Fibroblast of upper back skin (primary cell): ENCODE results near the gene MICB.

Experiments used
- DNase-seq: peaks from one replicate; pipeline ENCODE4 v3.0.0-alpha.2; 2013

MICB gene

DNA sequence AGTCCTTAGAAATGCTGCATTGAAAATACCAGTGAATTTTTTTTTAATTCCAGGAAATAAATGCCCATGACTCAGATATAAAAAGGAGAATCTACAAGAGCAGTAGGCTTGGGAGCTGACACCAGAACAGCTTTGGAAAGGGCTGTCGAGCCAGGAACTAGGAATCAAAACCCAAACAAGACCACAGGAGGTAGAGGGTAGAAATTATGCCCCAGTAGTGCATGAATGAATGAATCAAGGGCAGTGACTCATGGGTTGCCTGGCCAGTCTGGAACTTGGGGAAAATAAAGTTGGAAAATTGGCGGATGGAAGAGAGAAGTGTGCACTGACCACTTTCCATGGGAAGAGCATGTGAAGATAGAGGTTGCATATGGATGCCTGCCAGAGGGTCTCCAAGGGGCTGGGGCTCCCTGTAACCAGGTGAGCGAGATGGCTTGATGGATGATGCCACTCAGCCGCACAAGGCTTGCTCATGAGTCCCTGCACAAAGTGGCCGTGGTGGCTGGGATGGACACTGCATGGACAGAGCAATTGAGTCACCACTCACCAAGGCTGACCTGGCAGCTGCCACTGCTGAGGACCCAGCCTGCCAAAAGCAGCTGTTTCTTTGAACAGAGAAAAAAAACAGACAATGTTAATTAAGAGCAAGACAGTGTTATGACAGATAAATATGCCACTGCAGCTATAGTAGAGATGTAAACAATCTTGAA lies 15.7 kb downstream of the MICB start:
- DNase-seq, result no peak

DNA sequence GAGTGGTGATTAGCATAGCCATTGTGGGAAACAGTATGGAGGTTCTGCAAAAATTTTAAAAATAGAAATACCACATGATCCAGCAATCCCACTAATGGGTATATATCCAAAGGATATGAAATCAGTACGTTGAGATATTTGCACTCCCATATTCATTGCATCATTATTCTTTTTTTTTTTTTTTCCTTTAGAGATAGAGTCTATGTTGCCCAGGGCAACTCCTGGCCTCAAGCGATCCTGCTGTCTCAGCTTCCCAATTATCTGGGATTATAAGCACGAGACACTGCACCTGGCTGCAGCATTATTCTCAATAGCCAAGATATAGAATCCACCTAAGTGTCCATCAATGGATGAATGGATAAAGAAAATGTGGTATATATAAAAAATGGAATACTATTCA lies 23.9 kb downstream of the MICB start:
- no peak for DNase-seq

DNA sequence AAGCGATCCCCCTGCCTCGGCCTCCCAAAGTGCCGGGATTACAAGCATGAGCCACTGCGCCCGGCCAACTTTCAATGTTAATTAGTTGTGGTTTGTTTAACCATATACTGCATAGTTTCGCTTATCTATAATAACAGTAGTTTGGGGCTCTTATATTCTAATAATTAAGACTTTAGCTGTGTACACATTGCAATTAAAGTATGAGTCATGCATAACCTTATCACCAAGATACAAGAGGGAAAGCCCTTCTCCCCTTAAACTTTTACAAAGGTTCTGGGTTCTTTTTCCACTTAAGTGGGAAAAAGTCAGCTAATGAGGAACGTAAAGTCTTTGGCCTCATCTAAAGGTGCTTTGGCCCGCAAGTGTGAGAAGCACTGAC lies 27.6 kb downstream of the MICB start:
- no peak for DNase-seq

GRCh38 chr6:31525932-31526591 lies 28.1 kb downstream of the MICB start:
- DNase-seq, result peak; percentile 27

- no peak for DNase-seq
Measured at GRCh38 chr6:31528307-31528777, 30.4 kb downstream of the MICB start.

GRCh38 chr6:31528821-31529328 lies 30.9 kb downstream of the MICB start, which contains the start of gene MCCD1:
Gene MCCD1, plus strand, starts transcription at chr6:31528962. Its CDS starts 53 bp downstream, at chr6:31529015.
- no peak for DNase-seq

DNA sequence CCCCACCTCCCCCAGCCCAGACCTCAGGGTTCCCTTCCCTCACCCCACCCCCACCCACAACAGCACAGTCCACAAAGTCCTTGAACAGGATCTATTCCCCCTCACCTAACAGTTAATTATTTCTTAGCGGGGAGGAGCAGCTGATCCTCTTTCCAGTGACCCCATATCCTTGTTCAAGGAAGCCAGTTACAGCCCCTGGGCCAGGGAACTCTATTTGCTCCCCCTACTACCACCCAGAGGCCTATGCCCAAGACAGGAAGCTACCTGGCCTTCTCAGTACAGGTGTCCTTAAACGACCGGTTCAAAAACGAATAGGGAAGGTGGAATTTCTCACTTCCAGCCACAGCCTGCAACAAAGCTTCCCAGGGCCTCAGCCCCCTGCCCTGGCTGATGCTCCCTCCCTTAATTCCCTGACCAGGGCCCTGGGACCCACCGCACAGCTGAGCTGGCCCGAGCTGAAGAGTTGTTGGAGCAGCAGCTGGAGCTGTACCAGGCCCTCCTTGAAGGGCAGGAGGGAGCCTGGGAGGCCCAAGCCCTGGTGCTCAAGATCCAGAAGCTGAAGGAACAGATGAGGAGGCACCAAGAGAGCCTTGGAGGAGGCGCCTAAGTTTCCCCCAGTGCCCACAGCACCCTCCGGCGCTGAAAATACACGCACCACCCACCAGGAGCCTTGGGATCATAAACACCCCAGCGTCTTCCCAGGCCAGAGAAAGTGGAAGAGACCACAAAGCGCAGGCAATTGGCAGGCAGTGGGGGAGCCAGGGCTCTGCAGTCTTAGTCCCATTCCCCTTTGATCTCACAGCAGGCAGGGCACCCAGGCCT lies 31.6 kb downstream of the MICB start:
- DNase-seq, result no peak

- DNase-seq, result no peak
Measured at GRCh38 chr6:31530659-31531058, 32.7 kb downstream of the MICB start.

GRCh38 chr6:31531162-31531561 lies 33.2 kb downstream of the MICB start:
- no peak for DNase-seq

DNA sequence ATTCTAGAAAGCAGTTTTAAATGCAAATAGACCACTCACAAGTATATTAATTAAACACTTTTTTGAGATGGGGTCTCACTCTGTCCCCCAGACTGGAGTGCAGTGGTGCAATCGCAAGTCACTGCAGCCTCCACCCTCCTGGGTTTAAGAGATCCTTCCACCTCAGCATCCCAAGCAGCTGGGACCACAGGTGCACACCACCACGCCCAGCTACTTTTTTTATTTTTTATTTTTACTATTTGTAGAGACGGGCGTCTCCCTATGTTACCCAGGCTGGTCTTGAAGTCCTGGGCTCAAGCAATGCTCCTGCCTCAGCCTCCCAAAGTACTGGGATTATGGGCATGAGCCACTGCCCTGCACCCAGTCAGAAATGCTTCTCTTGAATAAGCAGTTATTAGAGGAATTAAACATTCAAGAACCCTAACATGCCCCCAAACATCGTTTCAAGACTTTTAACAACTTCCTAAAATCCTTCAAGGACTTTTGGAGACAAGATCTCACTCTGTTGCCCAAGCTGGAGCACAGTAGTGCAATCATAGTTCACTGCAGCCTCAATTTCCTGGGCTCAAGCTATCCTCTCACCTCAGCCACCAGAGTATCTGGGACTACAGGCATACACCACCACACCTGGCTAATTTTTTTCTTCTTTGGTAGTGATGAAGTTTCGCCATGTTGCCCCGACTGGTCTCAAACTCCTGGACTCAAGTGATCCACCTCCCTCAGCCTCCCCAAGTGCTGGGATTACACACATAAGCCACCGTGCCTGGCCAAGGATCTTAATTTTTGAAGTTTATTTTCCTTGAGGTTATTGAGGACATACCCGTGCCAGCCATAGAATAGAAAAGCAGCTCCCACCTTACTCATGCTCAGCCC lies 34.1 kb downstream of the MICB start:
- no peak for DNase-seq

GRCh38 chr6:31532644-31533454 lies 34.9 kb downstream of the MICB start:
- DNase-seq, result no peak

DNA sequence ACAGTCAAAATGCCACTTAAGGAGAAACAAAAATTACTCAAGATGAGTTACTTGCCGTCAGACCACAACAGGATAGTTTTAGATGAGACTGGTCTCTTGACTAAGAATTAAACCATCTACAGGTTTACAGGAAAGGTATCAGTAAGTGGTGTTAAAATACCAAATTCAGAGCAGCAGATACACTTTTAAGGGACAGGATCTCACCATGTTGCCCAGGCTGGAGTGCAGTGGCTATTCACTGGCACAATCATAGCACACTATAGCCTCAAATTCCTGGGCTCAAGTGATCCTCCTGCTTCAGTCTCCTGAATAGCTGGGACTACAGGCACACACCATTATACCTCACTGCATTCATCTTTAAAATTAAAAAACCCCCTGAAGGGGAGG lies 35.5 kb downstream of the MICB start:
- no peak for DNase-seq

- DNase-seq, result no peak
Measured at GRCh38 chr6:31534011-31534410, 36.1 kb downstream of the MICB start.

DNA sequence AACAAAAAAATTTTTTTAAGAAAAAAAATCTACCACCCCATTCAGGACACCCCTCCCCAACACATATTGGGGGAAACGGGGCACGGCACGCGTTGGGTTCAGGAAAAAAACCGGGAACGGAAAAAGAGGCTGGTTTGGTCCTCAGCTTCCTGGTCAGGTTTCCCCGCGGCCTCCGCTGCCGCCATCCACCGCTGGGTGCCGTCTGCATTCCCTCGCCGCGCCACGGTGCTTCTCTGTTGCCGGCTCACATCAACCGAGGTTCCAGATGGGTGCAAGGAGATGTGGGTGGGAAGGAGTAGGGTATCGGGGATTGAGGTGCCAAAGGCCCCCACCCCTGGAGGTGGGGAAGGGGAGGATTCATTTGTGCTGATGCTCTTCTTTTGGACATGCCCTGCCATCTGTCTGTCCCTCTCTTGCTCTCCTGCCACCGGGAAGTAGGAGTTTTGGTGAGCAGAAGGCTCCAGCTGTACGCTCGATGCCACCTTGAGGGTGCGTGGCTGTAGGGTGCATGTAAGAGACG lies 36.6 kb downstream of the MICB start:
- DNase-seq, result no peak

GRCh38 chr6:31535538-31536324 lies 37.8 kb downstream of the MICB start:
- no peak for DNase-seq

DNA sequence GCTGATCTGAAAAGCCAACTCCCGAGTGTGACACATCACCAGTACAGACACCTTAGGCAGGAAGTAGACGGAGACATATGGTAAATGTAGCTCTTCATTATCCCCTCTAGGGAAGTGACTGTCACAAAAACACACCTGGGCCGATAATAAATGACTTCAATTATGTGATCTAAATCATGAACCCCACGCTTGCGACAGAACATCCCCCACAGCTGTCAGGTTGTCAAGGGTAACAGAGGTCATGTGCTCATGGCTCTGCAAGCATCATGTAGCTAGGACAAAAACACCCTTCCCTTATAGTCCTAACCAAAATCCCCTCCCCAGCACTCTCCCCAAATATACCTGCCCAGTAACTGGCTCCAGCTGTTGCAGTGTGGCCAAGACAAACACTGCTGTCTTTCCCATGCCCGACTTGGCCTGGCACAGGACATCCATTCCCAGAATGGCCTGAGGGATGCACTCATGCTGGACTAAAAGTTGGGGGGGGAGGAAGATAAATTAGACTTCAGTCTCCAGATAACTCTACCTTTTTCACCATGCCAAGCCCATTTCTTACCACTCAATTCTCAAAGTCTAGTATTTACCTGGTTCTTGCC lies 41.0 kb downstream of the MICB start:
- DNase-seq, result no peak

GRCh38 chr6:31540640-31541039 lies 42.7 kb downstream of the MICB start:
- no peak for DNase-seq

GRCh38 chr6:31541059-31541657 lies 43.2 kb downstream of the MICB start:
- DNase-seq, result peak; percentile 37
